ENCODE measurements around the gene TESK1. TPM values are rescaled to one million over a fixed set of nuclear protein-coding genes. Genes with fewer than 3 reads are reported as not detected.
"Not testable (repeated sequence)": the region's sequence is repeated elsewhere in the genome, so short reads cannot be mapped to it uniquely, and the experiment has no call there.

Gene TESK1
- total RNA-seq, 1 experiment from 2014 or later, result 25.5 TPM

DNA sequence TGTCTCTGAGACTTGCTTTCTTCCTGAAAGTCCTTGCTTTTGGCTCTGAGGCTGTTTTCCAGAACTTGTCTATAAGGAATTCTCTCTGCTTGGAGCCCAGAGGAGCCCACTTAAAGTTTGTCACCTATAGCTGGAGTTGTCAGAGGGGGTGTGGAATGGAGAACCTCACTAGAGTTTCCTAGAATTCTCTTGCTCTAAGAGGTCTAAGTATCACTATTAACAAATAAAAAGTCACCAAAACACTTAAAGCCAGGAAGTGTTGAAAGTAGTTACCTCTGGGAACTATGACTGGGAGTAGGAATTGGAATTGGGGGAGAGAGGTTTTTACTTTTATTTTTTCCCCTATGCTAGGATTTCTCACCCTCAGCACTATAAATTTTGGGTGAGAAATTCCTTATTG lies 30.7 kb downstream of the TESK1 start:
- Histone ChIP-seq H3K9me2 (ENCODE audit: insufficient read depth) (no peaks in the 10 kb centered on the region), H3K4me3 (no peak overlapping the region), H4K20me1 (ENCODE audit: insufficient read depth) (no peaks in the 10 kb centered on the region), H3K36me3 (ENCODE audit: low read depth) (no peaks in the 10 kb centered on the region), H3F3A (ENCODE audit: insufficient read depth, low read depth) (no peaks in the 10 kb centered on the region), H3K4me2 (no peak overlapping the region), H3K27ac (no peak overlapping the region), H3K27me3 (ENCODE audit: insufficient read depth, low read depth) (no peaks in the 10 kb centered on the region), H3K4me1 (replicated peaks; ENCODE audit: insufficient read depth) (no peaks in the 10 kb centered on the region), H2AFZ (no peak overlapping the region), H3K79me2 (ENCODE audit: low read depth) (no peaks in the 10 kb centered on the region), H3K9me3 (ENCODE audit: insufficient read depth, low read depth) (no peaks in the 10 kb centered on the region)
- no peak for DNase-seq
- intact Hi-C loops (cut with micrococcal nuclease; ENCODE audit: unreplicated experiment), result no loop called here
- POLR2A ChIA-PET (ENCODE audit: unreplicated experiment), result no interaction called here
- CTCF ChIA-PET, result no interaction called here
- no TSS peak for BruUV-seq (replicated peaks)
- TF ChIP-seq, protein P1, sequence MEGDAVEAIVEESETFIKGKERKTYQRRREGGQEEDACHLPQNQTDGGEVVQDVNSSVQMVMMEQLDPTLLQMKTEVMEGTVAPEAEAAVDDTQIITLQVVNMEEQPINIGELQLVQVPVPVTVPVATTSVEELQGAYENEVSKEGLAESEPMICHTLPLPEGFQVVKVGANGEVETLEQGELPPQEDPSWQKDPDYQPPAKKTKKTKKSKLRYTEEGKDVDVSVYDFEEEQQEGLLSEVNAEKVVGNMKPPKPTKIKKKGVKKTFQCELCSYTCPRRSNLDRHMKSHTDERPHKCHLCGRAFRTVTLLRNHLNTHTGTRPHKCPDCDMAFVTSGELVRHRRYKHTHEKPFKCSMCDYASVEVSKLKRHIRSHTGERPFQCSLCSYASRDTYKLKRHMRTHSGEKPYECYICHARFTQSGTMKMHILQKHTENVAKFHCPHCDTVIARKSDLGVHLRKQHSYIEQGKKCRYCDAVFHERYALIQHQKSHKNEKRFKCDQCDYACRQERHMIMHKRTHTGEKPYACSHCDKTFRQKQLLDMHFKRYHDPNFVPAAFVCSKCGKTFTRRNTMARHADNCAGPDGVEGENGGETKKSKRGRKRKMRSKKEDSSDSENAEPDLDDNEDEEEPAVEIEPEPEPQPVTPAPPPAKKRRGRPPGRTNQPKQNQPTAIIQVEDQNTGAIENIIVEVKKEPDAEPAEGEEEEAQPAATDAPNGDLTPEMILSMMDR (conservative IDR thresholded peaks at IDR 0.05), result no peak
- no peak for TF ChIP-seq EZH2 (IDR thresholded peaks at IDR 0.05; ENCODE audit: low read depth)

DNA sequence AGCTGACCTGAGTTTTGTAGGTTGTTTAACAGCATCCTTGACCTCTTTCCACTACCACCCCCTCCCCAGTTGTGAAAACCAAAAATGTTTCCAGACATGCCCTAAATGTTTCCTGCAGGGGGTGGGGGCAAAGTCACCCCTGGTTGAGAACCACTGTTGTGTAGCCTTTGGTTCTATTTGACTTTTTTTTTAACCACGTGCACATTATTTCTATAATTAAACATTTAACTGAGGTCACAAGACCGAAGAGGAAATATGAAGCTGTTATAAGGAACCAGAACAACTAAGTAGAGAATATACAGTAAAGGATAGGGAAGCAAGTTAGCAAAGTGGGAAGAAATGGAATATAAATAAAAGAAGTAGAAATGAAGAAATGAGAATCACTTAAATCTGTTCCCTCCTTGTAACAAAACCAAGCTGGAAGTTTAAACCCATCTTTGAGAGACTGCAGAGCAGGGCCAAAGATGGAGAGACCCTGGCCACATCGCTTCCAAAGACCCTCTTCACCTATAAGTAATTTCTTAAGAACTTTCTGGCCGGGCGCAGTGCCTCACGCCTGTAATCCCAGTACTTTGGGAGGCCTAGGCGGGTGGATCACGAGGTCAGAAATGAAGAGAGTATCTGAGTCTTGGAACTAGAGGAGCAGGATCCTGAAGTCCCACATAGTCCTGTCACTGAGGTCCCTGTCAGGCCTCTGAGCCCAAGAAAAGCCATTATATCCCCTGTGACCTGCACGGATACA lies 31.2 kb downstream of the TESK1 start:
- Histone ChIP-seq H3F3A (ENCODE audit: insufficient read depth, low read depth) (no peaks in the 10 kb centered on the region), H3K4me1 (replicated peaks; ENCODE audit: insufficient read depth) (no peaks in the 10 kb centered on the region), H3K27ac (no peak overlapping the region), H3K9me2 (ENCODE audit: insufficient read depth) (no peaks in the 10 kb centered on the region), H3K9me3 (ENCODE audit: insufficient read depth, low read depth) (no peaks in the 10 kb centered on the region), H3K79me2 (ENCODE audit: low read depth) (no peaks in the 10 kb centered on the region), H2AFZ (no peak overlapping the region), H3K27me3 (ENCODE audit: insufficient read depth, low read depth) (no peaks in the 10 kb centered on the region), H3K4me2 (no peak overlapping the region), H4K20me1 (ENCODE audit: insufficient read depth) (no peaks in the 10 kb centered on the region), H3K36me3 (ENCODE audit: low read depth) (no peaks in the 10 kb centered on the region), H3K4me3 (no peak overlapping the region)
- ChIA-PET POLR2A (ENCODE audit: unreplicated experiment) (no interaction called here), CTCF (no interaction called here)
- no peak for TF ChIP-seq EZH2 (IDR thresholded peaks at IDR 0.05; ENCODE audit: low read depth)
- TF ChIP-seq, protein P1 (conservative IDR thresholded peaks at IDR 0.05), result no peak
- no TSS peak for BruUV-seq (replicated peaks)
- no peak for DNase-seq
- intact Hi-C loops (cut with micrococcal nuclease; ENCODE audit: unreplicated experiment), result no loop called here

DNA sequence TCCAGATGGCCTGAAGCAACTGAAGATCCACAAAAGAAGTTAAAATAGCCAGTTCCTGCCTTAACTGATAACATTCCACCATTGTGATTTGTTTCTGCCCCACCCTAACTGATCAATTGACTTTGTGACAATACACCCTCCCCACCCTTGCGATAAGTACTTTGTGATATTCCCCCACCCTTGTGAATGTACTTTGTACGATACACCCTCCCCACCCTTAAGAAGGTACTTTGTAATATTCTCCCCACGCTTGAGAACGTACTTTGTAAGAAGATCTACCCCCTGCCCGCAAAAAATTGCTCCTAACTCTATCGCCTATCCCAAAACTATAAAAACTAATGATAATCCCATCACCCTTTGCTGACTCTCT lies 31.8 kb downstream of the TESK1 start:
- H3K27ac ChIP-seq; H3K36me3 ChIP-seq (ENCODE audit: low read depth); DNase-seq; POLR2A ChIA-PET (ENCODE audit: unreplicated experiment); H3K27me3 ChIP-seq (ENCODE audit: insufficient read depth, low read depth); intact Hi-C loops (cut with micrococcal nuclease; ENCODE audit: unreplicated experiment); CTCF ChIA-PET; H3K4me1 ChIP-seq (replicated peaks; ENCODE audit: insufficient read depth); H2AFZ ChIP-seq; BruUV-seq (replicated peaks); H4K20me1 ChIP-seq (ENCODE audit: insufficient read depth); H3K9me3 ChIP-seq (ENCODE audit: insufficient read depth, low read depth); H3K79me2 ChIP-seq (ENCODE audit: low read depth); H3F3A ChIP-seq (ENCODE audit: insufficient read depth, low read depth); H3K4me2 ChIP-seq; H3K9me2 ChIP-seq (ENCODE audit: insufficient read depth); H3K4me3 ChIP-seq: not testable (repeated sequence)

DNA sequence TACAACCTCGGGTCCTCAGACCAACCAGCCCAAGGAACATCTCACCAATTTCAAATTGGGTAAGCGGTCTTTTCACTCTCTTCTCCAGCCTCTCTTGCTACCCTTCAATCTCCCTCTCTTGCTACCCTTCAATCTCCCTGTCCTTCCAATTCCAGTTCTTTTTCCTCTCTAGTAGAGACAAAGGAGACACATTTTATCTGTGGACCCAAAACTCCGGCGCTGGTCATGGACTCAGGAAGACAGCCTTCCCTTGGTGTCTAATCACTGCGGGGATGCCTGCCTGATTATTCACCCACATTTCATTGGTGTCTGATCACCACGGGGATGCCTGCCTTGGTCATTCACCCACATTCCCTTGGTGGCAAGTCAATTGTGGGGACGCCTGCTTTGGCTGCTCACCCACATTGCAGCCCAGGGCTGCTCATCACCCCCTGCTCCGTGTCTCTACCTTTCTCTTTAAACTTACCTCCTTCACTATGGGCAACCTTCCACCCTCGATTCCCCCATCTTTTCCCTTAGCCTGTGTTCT lies 32.4 kb downstream of the TESK1 start:
- DNase-seq; H3K4me2 ChIP-seq; H3K36me3 ChIP-seq (ENCODE audit: low read depth); POLR2A ChIA-PET (ENCODE audit: unreplicated experiment); H3K27me3 ChIP-seq (ENCODE audit: insufficient read depth, low read depth); H3K9me2 ChIP-seq (ENCODE audit: insufficient read depth); CTCF ChIA-PET; H4K20me1 ChIP-seq (ENCODE audit: insufficient read depth); H3K27ac ChIP-seq; H3K9me3 ChIP-seq (ENCODE audit: insufficient read depth, low read depth); BruUV-seq (replicated peaks); H3K79me2 ChIP-seq (ENCODE audit: low read depth); H3K4me3 ChIP-seq; H2AFZ ChIP-seq; H3F3A ChIP-seq (ENCODE audit: insufficient read depth, low read depth); H3K4me1 ChIP-seq (replicated peaks; ENCODE audit: insufficient read depth); intact Hi-C loops (cut with micrococcal nuclease; ENCODE audit: unreplicated experiment): not testable (repeated sequence)

DNA sequence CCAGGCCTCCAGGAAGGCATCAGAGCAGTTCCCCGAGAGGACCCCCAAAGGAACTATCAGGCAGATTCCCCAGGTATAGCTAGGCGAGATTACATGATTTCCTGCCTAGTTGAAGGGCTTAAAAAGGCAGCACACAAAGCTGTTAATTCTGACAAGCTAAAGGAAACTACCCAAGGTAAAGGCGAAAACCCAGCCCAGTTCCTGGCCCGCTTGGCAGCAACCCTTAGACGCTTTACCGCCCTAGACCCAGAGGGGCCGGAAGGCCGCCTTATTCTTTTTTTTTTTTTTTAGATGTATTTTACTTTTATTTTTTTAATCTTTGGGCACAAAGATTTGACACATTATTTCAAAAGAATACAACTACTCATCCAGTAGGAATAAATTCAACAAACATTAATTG lies 33.7 kb downstream of the TESK1 start:
- H3K9me2 ChIP-seq (ENCODE audit: insufficient read depth); CTCF ChIA-PET; intact Hi-C loops (cut with micrococcal nuclease; ENCODE audit: unreplicated experiment); H3F3A ChIP-seq (ENCODE audit: insufficient read depth, low read depth); H3K4me1 ChIP-seq (replicated peaks; ENCODE audit: insufficient read depth); H3K27me3 ChIP-seq (ENCODE audit: insufficient read depth, low read depth); BruUV-seq (replicated peaks); POLR2A ChIA-PET (ENCODE audit: unreplicated experiment); H2AFZ ChIP-seq; H3K9me3 ChIP-seq (ENCODE audit: insufficient read depth, low read depth); DNase-seq; H3K79me2 ChIP-seq (ENCODE audit: low read depth); H3K36me3 ChIP-seq (ENCODE audit: low read depth); H3K4me3 ChIP-seq; H3K27ac ChIP-seq; H4K20me1 ChIP-seq (ENCODE audit: insufficient read depth); H3K4me2 ChIP-seq: not testable (repeated sequence)

DNA sequence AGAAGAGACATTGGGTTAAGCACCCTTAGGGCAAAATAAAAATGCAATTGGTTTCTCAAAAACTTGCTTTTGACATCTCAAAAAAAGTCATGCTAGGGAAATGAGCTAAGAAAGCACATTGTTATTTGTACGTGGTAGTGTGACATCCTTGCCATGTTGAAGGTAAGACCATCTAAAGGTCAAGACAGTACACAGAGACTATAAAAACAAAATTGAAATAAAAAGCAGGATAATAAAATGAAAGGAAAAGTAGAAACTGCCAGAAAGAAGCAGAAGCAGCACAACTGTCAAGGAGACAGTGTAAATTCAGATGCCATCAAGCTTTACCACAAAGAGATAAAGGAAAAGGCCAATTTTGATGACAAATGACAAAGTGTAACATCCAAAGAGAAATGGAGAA lies 34.2 kb downstream of the TESK1 start:
- H3K27ac ChIP-seq; CTCF ChIA-PET; H3K36me3 ChIP-seq (ENCODE audit: low read depth); H3K27me3 ChIP-seq (ENCODE audit: insufficient read depth, low read depth); H3K9me3 ChIP-seq (ENCODE audit: insufficient read depth, low read depth); H3K9me2 ChIP-seq (ENCODE audit: insufficient read depth); BruUV-seq (replicated peaks); intact Hi-C loops (cut with micrococcal nuclease; ENCODE audit: unreplicated experiment); H3F3A ChIP-seq (ENCODE audit: insufficient read depth, low read depth); H3K4me3 ChIP-seq; H3K4me2 ChIP-seq; H2AFZ ChIP-seq; H3K4me1 ChIP-seq (replicated peaks; ENCODE audit: insufficient read depth); H4K20me1 ChIP-seq (ENCODE audit: insufficient read depth); H3K79me2 ChIP-seq (ENCODE audit: low read depth); POLR2A ChIA-PET (ENCODE audit: unreplicated experiment); DNase-seq: not testable (repeated sequence)

Data from PC-9 (cell line).